HG02970 (cell line): ENCODE results near the gene C12orf75.
"Not testable (repeated sequence)": the region's sequence is repeated elsewhere in the genome, so short reads cannot be mapped to it uniquely, and the experiment has no call there.

Experiments
- ATAC-seq: cut with Tn5 transposase; IDR thresholded peaks from one replicate; pipeline ENCODE4 v1.9.1; 2021; ENCODE audit warnings: mild to moderate bottlenecking, moderate library complexity, moderate number of reproducible peaks; ENCODE audit not compliant: unreplicated experiment, low FRiP score

Gene C12orf75

GRCh38 chr12:105332925-105333324 is 2.4 kb downstream of the C12orf75 start:
- ATAC-seq: no peak

GRCh38 chr12:105334001-105334400 is 3.5 kb downstream of the C12orf75 start:
- no peak for ATAC-seq

GRCh38 chr12:105334582-105334981 is 4.1 kb downstream of the C12orf75 start:
- ATAC-seq: no peak

DNA sequence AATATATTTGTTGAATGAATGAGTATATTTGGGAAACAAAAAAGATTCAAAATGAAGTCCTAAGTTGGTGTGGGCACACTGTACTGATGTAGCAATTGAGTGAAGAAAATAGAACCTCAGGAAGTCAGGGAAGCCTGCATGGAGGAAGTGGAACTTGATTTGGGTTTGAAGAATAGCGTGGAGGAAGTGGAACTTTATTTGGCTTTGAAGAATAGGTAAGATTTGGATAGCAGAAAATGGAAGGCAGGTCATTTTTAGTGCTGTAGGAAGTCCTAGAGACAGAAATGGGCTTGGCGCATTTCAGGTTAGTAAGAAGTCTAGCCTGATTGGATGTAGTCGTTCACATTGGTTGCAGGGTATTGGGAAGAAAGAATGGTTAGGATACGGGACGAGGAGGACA is 5.4 kb downstream of the C12orf75 start:
- ATAC-seq: no peak

GRCh38 chr12:105336411-105336810 is 5.9 kb downstream of the C12orf75 start:
- no peak for ATAC-seq

DNA sequence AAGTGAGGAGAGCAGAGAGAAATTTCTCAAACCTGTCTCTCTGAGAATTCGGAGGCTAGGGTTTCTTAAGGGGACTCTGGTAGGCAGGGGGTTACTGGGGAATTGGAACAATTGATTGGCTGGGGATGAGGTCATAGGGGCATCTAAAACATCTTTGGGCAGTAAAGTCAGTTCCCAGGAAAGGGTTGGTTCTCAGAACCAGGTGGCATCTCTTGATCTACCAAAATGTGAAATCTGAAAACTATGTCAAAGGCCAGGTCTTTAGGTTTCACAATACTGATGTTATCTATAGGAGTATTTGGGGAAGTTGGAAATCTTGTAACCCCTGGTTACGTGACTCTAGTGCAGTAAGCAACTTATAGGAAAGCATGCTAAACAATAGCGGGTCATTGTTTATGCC is 6.9 kb downstream of the C12orf75 start:
- no peak for ATAC-seq

DNA sequence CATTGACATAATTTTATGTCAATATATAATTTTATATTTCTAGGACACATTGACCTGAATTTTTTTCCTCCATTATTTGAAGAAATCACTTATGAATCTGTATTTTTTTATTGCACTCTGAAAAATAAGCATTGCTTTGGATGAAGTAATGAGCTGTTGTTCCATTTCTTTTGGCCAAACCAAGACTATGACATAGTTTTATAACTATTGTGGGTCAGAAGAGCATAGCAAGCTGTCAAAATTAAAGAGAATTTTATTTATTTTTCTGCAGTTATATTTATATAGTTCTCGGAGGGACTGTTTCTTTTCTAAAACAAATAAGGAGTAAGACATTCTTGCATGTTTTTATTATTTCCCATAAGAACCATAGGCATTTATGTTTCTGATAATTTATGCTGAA is 8.5 kb downstream of the C12orf75 start:
- ATAC-seq: no peak

DNA sequence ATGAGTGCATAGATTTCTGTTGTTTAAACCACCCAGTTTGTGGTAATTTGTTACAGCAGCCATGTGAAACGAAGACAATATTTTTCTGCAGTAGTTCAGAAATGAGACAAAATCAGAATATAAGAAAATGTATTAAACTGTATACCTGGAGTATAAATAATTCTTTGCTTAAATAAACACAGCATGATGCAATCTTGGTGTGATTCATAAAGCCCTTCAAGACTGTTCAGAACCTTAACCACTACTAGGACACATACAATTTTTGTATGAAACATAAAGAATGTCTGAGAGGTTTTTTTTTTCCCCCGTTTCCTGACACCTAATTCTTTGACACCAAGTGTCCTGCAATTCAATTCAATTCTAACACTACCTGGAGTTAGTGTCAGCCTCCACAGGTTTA is 10.5 kb downstream of the C12orf75 start:
- ATAC-seq: no peak

DNA sequence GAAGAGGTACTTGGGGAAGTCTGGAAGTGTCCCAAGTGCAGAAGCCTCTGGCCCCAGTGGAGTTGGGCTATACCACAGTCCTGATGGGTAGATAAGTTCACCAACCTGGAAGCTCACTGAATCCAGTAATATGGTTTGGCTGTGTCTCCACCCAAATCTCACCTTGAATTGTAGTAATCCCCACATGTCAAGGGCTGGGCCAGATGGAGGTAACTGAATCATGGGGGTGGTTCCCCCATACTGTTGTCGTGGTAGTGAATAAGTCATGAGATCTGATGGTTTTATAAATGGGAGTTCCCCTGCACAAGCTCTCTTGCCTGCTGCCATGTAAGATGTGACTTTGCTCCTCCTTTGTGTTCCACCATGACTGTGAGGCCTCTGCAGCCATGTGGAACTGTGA is 11.1 kb downstream of the C12orf75 start:
- not testable (repeated sequence) for ATAC-seq

DNA sequence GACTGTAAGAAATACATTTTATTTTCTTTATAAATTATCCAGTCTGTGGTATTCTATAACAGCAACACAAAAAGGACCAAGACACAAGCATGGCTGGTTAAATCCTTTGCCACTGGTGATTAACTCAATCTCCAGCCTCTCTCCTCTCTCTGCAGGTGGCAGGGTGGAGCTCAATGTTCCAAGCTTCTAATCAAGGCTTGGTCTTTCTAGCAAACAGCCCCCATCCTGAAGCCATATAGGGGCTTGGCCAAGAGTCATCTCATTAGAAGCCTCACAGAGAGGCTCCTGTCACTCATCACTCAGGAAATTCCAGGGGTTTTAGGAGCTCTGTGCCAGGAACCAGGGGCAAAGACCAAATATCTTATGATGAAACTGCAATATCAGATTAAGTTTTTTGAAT is 12.0 kb downstream of the C12orf75 start:
- ATAC-seq: no peak

DNA sequence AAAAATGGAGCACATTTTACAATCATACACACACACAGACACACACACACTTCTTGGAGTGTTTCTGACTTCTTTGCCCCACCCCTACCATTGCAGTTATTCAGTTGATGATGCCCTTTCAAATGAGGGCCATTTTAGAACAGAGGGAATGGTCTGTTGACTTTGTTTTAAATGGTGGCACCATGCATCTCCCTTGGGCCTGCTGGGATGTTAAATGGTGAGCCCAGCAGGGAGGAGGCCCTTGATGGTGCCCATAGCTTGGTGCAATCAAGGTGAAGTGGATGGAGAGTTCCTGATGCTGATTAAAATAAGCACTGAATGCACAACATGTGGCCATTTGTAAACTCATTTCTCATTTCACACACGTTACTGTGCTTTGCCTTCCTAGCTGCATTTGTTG is 13.3 kb downstream of the C12orf75 start:
- ATAC-seq: no peak

GRCh38 chr12:105347499-105347898 is 17.0 kb downstream of the C12orf75 start:
- ATAC-seq: no peak

- no peak for ATAC-seq
Measured at GRCh38 chr12:105348142-105348541, 17.7 kb downstream of the C12orf75 start.

DNA sequence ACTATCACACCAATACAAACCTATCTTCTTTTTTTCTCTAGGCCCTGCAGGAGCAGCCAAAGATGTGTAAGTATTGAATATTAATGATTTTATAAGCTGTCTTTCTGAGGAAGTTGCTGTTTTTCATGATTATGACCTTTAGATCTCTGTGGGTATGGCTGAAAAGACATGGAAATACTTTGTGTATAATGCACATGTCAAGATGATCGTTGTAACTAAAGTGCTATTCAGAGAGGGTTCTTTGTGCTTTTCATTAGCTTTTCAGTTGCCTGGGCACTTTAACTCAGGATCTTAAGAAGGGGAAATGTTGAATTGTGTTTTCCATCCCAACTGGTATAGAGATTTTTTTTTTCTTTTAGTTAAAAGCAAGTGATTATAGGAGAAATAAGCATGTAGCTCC is 18.1 kb downstream of the C12orf75 start:
- ATAC-seq: no peak

DNA sequence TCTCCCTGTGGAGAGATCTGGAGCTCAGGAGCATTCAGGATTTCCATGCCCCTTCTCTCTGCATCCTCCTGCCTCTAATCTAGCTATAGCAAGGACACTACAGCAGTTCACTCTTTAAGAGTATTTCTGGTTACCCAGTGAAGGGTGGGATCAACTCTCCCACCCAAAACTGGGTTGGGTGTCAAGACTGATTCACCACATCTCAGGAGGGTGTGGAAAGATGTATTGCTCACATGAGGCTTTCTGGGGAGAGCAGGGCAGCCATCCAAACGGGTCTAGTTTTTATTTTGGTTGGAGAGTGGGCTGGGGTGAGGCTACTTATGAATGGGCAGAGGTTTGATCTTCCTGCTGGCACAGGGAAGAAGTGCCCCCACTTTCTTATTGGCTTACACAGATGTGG is 18.6 kb downstream of the C12orf75 start:
- no peak for ATAC-seq

GRCh38 chr12:105351523-105351922 is 21.0 kb downstream of the C12orf75 start:
- no peak for ATAC-seq

DNA sequence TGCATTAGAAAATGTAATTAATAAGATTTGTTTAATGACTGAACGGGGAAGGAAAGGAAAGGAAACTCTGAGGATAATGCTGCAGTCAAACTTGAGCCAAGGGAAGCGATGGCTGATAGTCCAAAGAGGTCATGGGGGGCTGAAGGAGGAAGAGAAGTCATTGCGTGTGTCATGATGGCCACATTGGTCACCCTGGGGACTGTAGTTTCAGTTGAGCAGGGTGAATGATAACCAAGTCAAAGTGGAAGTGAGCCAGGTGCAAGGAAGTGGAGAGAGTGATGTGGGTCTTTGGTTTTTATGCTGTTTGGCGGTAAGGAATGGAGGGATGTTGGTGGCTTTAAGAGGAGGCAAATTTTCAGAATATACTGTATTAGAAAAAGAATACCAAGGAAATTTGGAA is 21.6 kb downstream of the C12orf75 start:
- peak; percentile 53 for ATAC-seq

- ATAC-seq: no peak
Measured at GRCh38 chr12:105352940-105353635, 22.6 kb downstream of the C12orf75 start.

DNA sequence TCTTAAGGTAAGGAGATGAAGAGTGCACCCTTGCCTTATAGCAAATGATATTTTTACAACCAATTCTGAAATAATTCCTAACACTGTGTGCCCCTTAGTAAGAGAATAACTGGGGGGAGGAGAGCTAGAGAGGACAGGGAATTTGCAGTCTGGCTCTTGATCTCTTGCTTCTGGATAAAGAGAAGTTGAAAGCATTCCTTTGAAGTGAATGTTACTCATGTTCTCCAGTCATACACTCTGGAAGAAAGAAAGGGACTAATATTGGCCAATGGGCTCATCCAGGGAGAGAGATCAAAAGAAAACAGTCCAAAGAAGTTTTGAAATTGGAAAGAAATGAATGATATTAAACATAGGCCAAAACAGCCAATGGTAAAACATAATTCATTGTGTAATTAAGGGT is 25.3 kb downstream of the C12orf75 start:
- no peak for ATAC-seq

- ATAC-seq: peak; percentile 55
Measured at GRCh38 chr12:105357162-105357691, 26.7 kb downstream of the C12orf75 start.

DNA sequence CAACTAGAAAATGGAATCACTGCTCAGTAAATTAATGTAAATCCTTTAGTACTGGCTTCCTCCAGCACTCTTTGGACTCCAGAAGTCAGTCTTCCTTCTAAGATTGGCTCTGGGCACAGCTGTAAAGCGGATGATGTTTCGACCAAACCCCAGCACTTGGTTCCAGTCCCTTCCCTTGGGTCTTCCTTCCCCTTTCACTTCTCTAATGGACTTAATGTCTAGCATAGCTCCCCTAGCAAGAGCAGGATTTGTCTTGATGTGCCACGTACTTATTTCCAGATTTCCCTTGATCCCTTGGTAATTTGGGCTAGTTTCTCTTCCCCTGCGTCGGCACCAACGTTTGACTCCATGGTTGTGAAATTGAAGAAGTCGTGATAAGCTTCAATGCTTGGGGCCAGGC is 28.3 kb downstream of the C12orf75 start:
- no peak for ATAC-seq

DNA sequence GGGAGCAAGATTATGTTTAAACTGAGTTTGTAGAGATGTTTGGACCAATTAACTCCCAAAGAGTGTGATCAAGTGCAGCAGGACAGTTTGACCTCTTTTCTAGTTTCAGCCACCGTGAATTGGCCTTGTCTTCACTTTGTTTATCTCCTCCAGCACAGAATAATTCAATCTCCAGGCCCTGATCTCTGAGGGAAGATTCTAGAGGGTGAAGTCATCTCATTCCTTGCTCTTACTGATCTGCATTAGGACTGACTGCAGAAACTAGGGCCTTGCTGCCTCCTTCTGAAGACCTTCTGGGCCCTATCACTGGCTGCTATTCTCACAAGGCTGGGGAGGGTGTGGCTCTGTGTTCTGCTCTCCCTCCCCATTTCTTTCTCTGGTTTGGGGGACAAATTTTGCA is 29.4 kb downstream of the C12orf75 start:
- no peak for ATAC-seq

DNA sequence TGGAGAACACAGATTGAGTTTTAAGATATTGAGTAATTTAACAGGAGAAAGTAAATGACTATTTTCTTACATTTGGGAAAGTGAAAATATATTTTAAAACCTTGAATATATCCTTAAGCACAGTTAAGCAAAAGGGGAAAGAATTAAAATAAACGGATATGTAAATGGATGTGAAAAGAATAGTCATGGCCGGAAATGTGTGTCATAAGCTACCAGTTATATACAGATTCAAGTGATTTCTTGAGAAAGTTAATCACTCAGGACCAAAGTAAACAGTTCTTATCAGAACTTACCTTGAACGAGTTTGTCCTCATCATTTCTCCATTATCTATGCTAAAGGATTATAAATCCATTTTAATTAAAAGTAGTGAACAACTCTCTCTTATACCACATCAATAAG is 33.4 kb downstream of the C12orf75 start:
- ATAC-seq: no peak
